ENCODE results near the gene ENPP4.

ENPP4 gene

GRCh38 chr6:46190889-46191288 is 61.1 kb downstream of the ENPP4 start:
- Histone ChIP-seq H4K20me1 (ENCODE audit: control insufficient read depth, insufficient read depth, low read depth, low read length) (no peaks in the 10 kb centered on the region), H3K9me3 (ENCODE audit: control insufficient read depth, insufficient read depth, low read length) (no peaks in the 10 kb centered on the region), H3K27ac (ENCODE audit: low read depth, low read length) (no peak overlapping the region), H3K36me3 (ENCODE audit: control insufficient read depth, low read length) (no peaks in the 10 kb centered on the region), H3F3A (ENCODE audit: control insufficient read depth, insufficient read depth) (no peaks in the 10 kb centered on the region), H3K79me2 (ENCODE audit: control insufficient read depth, low read length) (no peaks in the 10 kb centered on the region), H3K4me3 (ENCODE audit: low read length) (no peak overlapping the region), H3K9me2 (replicated peaks; ENCODE audit: control insufficient read depth, low read length) (no peaks in the 10 kb centered on the region), H3K27me3 (ENCODE audit: control insufficient read depth, low read length) (peaks cover 4% of the 10 kb centered on the region; the same call in 1 of the 2 replicates), H3K4me1 (ENCODE audit: control insufficient read depth, low read length) (no peaks in the 10 kb centered on the region), H3K4me2 (ENCODE audit: low read length) (no peak overlapping the region)
- TF ChIP-seq CTCF (IDR thresholded peaks at IDR 0.05; ENCODE audit: low read depth, low read length, poor library complexity, severe bottlenecking) = no peak
- no peak for TF ChIP-seq EZH2phosphoT487 (IDR thresholded peaks at IDR 0.05; ENCODE audit: borderline replicate concordance, low read length)

- Histone ChIP-seq H3K27ac (ENCODE audit: low read depth, low read length) (no peak overlapping the region), H3K9me3 (ENCODE audit: control insufficient read depth, insufficient read depth, low read length) (no peaks in the 10 kb centered on the region), H3K27me3 (ENCODE audit: control insufficient read depth, low read length) (peaks cover 4% of the 10 kb centered on the region; the same call in 1 of the 2 replicates), H3K79me2 (ENCODE audit: control insufficient read depth, low read length) (no peaks in the 10 kb centered on the region), H3K4me3 (ENCODE audit: low read length) (no peak overlapping the region), H4K20me1 (ENCODE audit: control insufficient read depth, insufficient read depth, low read depth, low read length) (no peaks in the 10 kb centered on the region), H3K9me2 (replicated peaks; ENCODE audit: control insufficient read depth, low read length) (no peaks in the 10 kb centered on the region), H3F3A (ENCODE audit: control insufficient read depth, insufficient read depth) (no peaks in the 10 kb centered on the region), H3K36me3 (ENCODE audit: control insufficient read depth, low read length) (no peaks in the 10 kb centered on the region), H3K4me2 (ENCODE audit: low read length) (no peak overlapping the region), H3K4me1 (ENCODE audit: control insufficient read depth, low read length) (no peaks in the 10 kb centered on the region)
- TF ChIP-seq CTCF (IDR thresholded peaks at IDR 0.05; ENCODE audit: low read depth, low read length, poor library complexity, severe bottlenecking) (no peak), EZH2phosphoT487 (IDR thresholded peaks at IDR 0.05; ENCODE audit: borderline replicate concordance, low read length) (no peak)
Measured at GRCh38 chr6:46191961-46192360, 62.2 kb downstream of the ENPP4 start.

All from DOHH2 (cell line).